GM21717 (cell line): ENCODE results near the gene CSPG5.

ENCODE experiments used
- ATAC-seq: cut with Tn5 transposase; IDR thresholded peaks from one replicate; pipeline ENCODE4 v1.9.1; 2021; ENCODE audit warnings: mild to moderate bottlenecking, moderate library complexity; ENCODE audit not compliant: unreplicated experiment

Gene CSPG5, protein sequence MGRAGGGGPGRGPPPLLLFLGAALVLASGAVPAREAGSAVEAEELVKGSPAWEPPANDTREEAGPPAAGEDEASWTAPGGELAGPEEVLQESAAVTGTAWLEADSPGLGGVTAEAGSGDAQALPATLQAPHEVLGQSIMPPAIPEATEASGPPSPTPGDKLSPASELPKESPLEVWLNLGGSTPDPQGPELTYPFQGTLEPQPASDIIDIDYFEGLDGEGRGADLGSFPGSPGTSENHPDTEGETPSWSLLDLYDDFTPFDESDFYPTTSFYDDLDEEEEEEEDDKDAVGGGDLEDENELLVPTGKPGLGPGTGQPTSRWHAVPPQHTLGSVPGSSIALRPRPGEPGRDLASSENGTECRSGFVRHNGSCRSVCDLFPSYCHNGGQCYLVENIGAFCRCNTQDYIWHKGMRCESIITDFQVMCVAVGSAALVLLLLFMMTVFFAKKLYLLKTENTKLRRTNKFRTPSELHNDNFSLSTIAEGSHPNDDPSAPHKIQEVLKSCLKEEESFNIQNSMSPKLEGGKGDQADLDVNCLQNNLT

DNA sequence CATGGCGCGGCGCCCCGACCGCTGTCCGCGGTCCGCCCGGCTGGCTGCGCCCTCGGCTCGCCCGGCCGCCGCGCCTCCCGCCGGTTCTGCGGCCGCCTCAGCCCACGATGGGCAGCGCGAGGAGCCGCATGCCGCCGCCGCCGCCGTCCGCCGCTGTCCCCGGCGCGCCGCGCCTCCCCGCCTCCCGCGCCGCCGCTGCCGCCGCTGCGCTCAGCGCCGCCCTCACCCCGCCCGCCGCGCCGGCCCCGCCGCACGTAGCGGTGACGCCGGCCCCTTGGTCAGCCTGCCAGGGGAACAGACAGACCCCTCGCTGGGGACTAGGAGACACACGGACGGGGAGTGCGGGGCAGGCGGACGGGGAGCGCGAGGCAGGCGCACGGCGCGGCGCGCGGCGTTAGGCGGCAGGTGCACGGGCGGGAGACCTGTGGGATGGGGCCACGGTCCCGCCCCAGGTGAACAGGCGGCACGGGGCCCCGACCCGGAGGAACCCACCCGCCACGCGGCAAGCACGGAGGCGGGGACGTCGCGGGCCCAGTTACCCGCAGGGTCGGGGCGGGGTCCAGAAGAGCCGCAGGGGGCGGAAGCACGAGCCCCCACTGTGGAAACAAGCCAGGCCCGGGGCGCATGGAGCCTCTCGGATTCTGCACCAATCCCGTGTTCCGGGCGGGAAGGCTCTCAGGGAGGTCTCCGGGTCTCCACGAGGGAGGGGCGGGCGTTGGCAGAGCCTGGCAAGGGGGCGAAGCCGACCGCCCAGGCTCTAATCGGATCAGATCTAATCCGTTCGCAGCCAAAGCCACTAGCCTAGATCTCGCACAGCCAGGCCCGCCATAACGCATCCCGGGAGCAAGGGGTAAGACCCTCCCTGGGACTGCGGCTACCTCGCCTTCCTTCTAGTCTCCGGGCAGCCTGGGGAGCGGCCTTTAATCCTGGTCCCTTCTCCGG is at the start of gene CSPG5:
TSS of gene CSPG5 (minus strand) at position 175 of the 942 bp plus-strand sequence. CDS start at position 3, 172 bp downstream.
- no peak for ATAC-seq

- no peak for ATAC-seq
These were observed 49.8 kb upstream of the CSPG5 start for GRCh38 chr3:47628426-47628825.

DNA sequence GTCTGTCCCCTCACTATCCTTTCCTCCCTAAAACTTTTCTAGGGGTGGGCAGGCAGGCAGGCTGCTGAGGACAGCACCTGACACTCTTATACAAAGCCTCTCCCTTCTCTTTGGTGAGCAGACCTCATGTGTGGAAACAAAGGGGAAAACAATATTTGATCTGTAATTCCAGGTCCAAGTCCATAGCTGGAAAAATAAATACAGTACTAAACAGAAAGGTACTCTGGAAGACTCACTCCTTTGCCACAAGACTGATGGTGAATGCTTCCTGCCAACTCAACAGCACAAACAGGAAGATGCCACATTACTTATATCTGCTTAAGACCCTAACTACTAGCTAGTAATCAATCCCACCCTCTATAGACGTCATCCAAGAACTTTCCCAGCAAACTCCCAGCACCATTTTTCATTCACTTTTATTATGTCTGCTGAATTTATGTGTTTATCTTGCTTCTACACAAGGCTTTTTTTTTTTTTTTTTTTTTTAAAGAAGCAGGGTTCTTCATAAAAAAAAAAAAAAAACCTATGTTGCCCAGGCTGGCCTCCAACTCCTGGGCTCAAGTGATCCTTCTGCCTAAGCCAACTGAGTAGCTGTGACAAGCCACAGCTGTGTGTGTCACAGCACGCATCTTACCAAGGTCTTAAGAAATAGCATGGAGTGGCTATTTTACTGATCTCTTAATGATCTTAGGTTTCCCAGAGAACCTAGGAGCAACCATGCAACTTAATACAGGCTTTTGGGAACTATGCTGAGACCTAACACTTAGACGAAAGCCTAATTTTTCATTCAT is 44.2 kb upstream of the CSPG5 start:
- ATAC-seq = no peak

DNA sequence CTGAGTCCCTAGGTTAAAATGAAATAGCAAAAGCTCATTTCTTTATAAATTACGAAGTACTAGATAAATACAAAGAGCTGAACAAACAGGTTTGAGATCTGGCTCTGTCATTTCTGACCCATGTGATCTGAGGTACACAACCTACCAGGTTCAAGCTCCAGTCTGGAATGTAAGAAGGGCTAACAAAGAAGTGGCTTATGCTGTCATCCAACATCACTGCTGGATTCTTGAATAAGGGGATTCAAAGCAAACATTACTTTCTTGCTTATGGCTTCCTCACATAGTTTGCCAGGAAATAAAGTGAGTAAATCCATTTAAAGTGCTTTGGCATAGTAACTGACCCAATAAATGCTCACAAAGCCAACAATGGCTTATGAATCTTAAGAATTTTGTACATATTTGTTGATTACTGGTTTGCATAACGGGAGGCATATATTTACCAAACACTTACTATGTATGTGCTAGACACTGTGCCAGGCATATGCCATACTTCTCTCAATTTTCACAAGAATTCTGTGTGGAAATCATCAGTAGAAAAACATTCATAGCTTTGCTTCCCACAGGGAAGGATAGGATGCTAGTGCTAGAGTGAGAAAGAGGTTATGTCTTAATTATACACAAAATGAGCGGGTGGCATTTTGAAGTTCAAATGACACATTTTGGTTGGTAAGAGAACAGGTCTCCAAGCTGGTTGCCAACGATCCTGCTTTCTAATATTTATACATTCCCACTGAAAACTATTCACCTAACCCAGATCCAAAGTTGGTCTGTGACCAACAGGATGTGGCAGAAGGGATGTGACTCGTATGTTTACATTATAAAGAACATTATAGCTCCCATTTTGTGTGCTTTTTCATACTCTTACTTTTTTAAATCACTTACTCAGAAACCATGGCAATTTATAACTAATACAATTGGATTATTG is 38.7 kb upstream of the CSPG5 start:
- no peak for ATAC-seq

DNA sequence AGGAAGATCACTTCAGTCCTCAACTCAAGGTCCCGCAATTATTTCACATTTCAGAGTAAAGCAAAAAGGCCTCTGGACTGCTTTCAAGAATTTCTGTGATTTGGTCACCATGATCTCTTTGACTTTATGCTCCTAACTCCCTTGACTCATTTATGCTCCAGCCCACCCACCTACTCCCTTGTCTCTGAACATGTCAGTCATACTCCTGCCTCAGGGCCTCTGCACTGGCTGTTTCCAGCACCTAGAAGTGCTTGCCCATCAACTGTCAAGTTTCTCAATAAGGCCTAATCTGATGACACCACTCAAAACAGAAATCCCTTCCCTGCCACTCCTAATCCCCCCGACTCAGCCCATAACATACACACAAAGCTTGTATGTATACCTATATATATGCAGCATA is 36.1 kb upstream of the CSPG5 start:
- no peak for ATAC-seq

DNA sequence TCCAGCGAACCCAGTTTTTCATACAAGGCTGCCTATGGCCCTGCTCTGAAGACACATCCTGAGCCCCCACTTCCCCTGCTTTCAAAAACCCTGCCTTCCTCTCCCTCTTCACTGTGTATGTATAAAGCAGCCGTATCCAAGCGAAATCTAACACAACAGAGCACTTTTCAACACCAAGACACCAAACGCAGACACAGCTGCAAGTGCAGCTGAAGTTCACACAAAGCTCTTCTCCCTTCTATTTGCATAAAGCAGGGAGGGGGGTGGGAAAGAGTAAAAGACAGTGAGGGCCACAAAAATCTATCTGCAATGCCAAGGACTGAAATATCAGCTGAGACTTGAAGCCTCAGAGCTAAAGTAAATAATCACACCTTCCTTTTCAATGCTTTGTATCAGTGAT is 35.1 kb upstream of the CSPG5 start:
- no peak for ATAC-seq

DNA sequence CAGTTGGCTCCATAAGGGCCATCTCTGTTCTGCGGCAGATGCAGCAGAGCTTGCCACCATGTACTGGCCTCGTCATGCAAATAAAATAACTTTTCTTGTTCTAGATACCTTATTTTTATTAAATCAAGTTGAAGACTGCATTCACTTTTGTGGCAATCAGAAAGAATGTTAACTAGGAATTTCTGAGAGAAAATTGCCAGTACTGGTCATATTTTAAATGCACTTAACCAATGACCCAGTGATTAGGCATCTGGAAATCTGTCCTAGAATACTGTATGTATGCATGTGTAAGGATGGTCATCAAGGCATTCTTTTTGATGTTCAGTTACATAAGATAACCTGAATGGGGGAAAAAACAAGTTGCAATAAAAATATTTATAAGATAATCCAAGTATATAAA is 34.2 kb upstream of the CSPG5 start:
- ATAC-seq = no peak

DNA sequence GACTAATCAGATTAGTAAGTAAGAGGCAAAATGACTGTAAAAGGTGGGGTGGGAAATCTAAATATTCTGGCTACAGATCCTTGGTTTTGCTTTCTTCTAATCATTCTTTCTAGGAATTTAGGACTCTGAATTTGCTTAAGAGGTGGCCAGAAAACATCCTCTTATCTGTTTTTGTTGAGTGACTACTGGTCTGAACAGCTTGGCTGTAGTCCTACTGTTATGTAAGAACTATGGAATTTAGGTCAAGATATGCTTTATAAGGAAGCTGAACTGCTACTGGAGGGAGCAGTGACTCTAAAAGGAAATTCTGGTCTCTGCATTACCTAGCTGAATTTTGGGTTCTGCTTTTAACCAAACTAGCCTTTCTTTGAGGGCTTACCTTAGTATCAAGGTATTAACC is 33.5 kb upstream of the CSPG5 start:
- ATAC-seq = no peak

DNA sequence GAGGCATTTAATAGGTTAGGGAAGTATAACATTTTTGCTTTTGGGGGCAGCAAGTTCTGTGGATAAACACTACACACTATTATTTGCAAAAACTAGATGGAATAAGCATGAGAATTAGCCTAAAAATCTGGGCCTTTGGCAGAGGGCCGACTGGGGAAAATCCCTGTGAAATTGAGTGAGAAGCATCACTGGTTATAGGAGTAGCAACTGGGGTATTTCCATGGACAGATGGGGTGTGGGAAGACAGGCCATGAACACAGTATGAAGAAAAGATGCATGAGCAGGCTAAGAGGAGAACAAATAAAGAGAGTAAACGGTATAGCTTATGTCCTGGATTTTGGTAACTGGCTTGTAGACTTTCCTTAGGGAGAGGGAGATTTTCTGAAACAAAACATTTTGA is 32.9 kb upstream of the CSPG5 start:
- ATAC-seq = no peak

- ATAC-seq = no peak
These were observed 31.9 kb upstream of the CSPG5 start for GRCh38 chr3:47610583-47610982.

- no peak for ATAC-seq
These were observed 28.7 kb upstream of the CSPG5 start for GRCh38 chr3:47607335-47607734.

- ATAC-seq = no peak
These were observed 27.5 kb upstream of the CSPG5 start for GRCh38 chr3:47606165-47606564.

DNA sequence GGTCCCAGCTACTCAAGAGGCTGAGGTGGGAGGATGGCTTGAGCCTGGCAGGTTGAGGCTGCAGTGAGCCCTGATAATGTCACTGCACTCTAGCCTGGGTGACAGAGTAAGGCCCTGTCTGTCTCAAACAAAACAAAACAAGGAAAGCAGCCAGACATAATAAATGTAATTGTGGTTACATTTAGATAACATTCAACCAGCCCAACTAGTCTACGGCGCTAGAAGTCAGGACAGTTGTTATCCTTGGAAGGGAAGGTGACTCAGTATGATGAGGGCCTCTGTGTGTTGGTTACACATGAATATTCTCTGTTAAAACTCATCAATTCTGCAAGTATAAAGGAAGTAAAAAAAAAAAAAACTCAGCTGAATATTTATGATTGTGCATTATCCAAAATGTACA is 27.0 kb upstream of the CSPG5 start:
- ATAC-seq = no peak

DNA sequence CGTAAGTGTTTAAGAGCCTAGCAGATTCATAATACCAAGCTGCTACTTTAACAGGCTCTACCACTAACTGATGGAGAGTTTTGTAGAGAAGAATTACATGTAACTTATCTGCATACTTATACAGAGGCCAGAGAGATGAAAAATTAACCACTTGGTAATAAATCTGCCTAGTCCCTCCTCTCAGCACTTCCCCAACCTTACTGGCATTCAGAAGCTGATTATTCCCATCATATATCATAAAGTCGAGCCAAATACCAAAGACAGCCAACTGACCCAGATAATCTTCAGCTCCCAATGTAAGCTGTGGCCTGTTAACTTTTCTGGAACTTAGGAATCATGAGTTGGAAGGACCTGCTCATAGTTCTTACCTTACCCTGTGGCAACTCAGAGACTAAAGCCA is 25.5 kb upstream of the CSPG5 start:
- no peak for ATAC-seq

- ATAC-seq = no peak
These were observed 24.7 kb upstream of the CSPG5 start for GRCh38 chr3:47603332-47603731.

- no peak for ATAC-seq
These were observed 22.6 kb upstream of the CSPG5 start for GRCh38 chr3:47601281-47601680.

- ATAC-seq = no peak
These were observed 16.1 kb upstream of the CSPG5 start for GRCh38 chr3:47594792-47595191.

DNA sequence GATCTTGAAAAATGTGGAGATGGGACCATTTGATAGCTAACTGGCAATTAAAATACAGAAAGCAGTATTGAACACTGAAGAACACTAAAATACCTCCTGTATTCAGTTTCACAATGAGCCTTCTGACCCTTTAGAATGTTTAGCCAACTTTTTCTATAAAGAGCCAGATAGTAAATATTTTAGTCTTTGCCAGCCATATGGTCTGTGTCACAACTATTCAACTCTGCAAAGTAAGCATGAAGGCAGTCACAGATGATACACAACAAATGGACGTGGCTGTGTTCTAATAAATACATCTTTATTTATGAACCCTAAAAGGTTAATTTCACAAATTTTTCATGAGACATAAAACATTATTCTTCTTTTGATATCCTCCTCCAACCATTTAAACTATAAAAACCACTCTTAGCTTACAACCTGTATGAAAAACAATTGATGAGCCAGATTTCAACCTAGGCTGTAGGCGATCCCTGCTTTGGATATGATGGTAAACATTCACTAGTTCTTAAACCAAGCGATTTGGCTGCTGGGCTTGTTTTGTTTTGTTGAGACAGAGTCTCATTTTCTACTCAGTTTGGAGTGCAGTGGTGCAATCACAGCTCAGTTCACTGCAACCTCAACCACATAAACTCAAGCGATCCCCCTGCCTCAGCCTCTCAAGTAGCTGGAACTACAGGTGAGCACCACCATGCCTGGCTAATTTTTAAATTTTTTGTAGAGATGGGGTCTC is 13.6 kb upstream of the CSPG5 start:
- ATAC-seq = no peak

- no peak for ATAC-seq
These were observed 11.6 kb upstream of the CSPG5 start for GRCh38 chr3:47590216-47590615.
